Tibial artery (tissue), 4 donors: ENCODE results near the gene NECTIN1.

Experiments used
- DNase-seq, 2 donors: peaks; one replicate each; pipeline ENCODE4 v3.0.0-alpha.2; 2019
- H3K27ac ChIP-seq, 2 donors: fragments of 200-600 bp; sonication (generic) in 1 of 2; 1 replicate in 1 of 2; 2 replicates in 1 of 2; pipeline ENCODE4 v1.5.1; 2018 to 2019; ENCODE audit warnings: mild to moderate bottlenecking in 1 of 2
- H3K27me3 ChIP-seq, 2 donors: fragments of 200-600 bp; sonication (generic) in 1 of 2; one replicate each; pipeline versions ENCODE4 v1.5.1 to v1.6.0; 2016 to 2019
- H3K36me3 ChIP-seq, 3 donors: fragments of 200-600 bp; sonication (generic) in 2 of 3; one replicate each; pipeline ENCODE4 v1.5.1; 2016 to 2019; ENCODE audit warnings: mild to moderate bottlenecking in 2 of 3
- H3K4me1 ChIP-seq, 4 donors: fragments of 200-600 bp; sonication (generic) in 2 of 4; 1 replicate in 3 of 4; 2 replicates in 1 of 4; pipeline ENCODE4 v1.5.1; 2016 to 2019
- H3K4me3 ChIP-seq, 2 donors: fragments of 200-600 bp; sonication (generic) in 1 of 2; 1 replicate in 1 of 2; 2 replicates in 1 of 2; pipeline ENCODE4 v1.5.1; 2018 to 2019; ENCODE audit warnings: mild to moderate bottlenecking in 2 of 2
- H3K9me3 ChIP-seq, 3 donors: fragments of 200-600 bp; sonication (generic) in 1 of 3; one replicate each; pipeline ENCODE4 v1.5.1; 2016 to 2019
- intact Hi-C: fragments of 100-400 bp; cut with DNase I; formaldehyde crosslinking; loops from one replicate; pipeline ENCODE4 v1.15.0; 2023; ENCODE audit warnings: low total_unique reads
- TF ChIP-seq, protein P1 (sequence below), 2 experiments: fragments of 200-600 bp in 1 of 2; fragments of 450-650 bp in 1 of 2; IDR thresholded peaks; one replicate each; pipeline ENCODE4 v1.5.1; 2017 to 2019; ENCODE audit warnings: antibody characterized with exemption in 2 of 2, mild to moderate bottlenecking in 1 of 2, moderate library complexity in 1 of 2

NECTIN1 gene

DNA sequence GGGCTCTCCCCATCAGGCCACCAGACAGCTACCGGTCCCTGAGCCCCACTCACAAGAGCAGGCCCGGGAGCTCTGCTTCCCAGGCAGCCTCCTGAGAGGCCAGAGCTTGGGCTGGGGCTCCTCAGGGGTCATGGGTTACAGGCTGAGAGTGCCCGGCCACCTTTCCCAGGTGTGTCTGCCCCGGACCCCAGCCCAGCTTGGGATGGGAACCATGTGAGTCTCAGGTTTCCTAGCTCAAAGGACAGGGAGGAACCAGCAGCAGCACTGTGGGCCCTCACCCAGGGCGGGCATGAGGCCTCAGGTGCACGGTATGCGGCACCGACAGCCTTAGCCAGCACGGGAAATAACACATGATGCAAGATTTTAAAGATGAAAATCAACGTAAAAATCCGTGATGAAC lies 90.1 kb downstream of the NECTIN1 start:
- H3K27me3 ChIP-seq: peaks cover 0 to 34% of the 10 kb centered on the region in 2 donors

DNA sequence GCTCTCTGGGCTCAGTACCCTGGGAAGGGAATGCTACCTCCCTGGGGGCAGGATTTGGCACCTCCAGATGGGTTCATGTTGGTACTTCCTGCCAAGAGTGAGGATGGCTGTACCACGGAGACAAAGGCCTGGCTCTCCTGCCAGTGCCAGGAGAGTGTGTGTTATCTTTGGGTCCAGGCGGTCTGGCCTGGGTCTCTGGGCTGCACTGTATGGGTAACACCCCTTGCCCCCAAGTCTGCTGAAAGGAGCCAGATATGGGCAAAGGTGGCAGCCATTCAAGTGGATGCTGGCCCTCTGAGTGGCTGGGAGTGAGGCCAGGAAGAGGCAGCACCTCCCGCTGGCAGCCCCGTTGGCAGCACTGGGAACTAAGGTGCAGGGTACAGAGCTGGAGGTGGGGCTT lies 91.5 kb downstream of the NECTIN1 start:
- no peak overlapping the region for H3K4me3 ChIP-seq
- no peak overlapping the region for H3K27ac ChIP-seq
- TF ChIP-seq, protein P1, sequence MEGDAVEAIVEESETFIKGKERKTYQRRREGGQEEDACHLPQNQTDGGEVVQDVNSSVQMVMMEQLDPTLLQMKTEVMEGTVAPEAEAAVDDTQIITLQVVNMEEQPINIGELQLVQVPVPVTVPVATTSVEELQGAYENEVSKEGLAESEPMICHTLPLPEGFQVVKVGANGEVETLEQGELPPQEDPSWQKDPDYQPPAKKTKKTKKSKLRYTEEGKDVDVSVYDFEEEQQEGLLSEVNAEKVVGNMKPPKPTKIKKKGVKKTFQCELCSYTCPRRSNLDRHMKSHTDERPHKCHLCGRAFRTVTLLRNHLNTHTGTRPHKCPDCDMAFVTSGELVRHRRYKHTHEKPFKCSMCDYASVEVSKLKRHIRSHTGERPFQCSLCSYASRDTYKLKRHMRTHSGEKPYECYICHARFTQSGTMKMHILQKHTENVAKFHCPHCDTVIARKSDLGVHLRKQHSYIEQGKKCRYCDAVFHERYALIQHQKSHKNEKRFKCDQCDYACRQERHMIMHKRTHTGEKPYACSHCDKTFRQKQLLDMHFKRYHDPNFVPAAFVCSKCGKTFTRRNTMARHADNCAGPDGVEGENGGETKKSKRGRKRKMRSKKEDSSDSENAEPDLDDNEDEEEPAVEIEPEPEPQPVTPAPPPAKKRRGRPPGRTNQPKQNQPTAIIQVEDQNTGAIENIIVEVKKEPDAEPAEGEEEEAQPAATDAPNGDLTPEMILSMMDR (IDR thresholded peaks at IDR 0.05): no peak
- intact Hi-C loops: no loop called here
- no peaks in the 10 kb centered on the region for H3K4me1 ChIP-seq
- no peaks in the 10 kb centered on the region for H3K36me3 ChIP-seq
- no peak for DNase-seq
- no peaks in the 10 kb centered on the region for H3K9me3 ChIP-seq
- peaks cover 0 to 25% of the 10 kb centered on the region in 2 donors for H3K27me3 ChIP-seq

More for the DNA sequence above, 90.1 kb downstream of the NECTIN1 start:
- Histone ChIP-seq H3K4me3 (no peak overlapping the region), H3K27ac (no peak overlapping the region), H3K36me3 (no peaks in the 10 kb centered on the region), H3K9me3 (no peaks in the 10 kb centered on the region), H3K4me1 (no peaks in the 10 kb centered on the region)
- no peak for DNase-seq
- intact Hi-C loops: no loop called here
- TF ChIP-seq, protein P1 (IDR thresholded peaks at IDR 0.05): no peak

DNA sequence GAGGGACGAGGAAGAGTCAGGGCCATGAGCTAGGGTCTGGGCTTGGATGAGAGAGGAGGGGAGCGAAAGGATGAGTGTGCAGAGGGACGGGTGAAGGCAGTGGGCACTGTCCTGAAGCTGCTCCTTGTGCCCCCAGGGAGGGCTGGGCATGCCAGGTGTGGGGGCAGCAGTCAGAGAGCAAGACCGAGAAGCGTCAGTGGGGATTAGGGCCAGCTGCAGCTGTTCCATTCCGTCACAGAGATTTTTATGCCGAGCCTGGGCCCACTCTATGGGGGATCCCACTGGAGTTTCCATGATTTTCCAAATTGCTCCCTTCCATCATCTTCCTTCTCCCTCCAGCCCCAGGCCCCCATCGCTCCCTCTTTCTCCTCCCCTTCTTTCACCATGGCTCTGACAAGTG lies 93.2 kb downstream of the NECTIN1 start:
- H3K9me3 ChIP-seq: no peaks in the 10 kb centered on the region
- no peaks in the 10 kb centered on the region for H3K36me3 ChIP-seq
- H3K27ac ChIP-seq: no peak overlapping the region
- TF ChIP-seq, protein P1 (IDR thresholded peaks at IDR 0.05): no peak
- H3K4me1 ChIP-seq: no peaks in the 10 kb centered on the region
- DNase-seq: no peak
- H3K4me3 ChIP-seq: no peak overlapping the region
- peaks cover 0 to 25% of the 10 kb centered on the region in 2 donors for H3K27me3 ChIP-seq
- intact Hi-C loops: no loop called here

DNA sequence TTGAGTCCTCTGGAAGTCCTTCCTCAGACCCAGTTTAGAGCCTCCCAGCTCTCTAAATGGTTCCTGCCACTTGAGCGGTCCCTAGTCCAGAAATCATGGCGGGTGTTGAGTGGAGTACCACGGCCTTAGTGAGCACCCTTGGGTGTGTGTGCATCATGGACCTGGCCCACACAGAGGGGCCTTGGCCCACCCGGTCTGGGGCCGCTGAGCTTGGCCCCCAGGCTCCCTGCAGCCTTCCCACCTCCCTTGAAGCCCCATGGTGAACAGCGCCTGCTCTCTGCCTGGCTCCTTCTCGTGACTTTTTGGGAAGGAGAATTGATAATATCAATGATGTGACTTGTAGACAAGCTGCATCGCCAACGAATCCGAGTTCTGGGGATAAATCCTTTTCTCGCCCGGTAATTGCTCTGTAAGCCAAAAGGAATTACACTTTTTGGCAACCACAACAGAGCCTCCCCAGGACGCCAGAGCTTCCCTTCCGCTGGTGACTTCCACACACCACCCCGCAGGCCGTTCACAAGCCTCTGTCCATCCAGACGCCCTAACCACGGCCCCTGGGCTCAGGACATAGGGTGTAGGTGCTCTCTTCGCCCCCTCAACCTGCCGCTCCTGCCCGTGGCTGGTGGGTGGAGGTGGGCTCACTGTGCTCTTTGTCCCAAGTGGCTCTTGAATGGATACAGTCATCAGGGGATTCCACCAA lies 93.8 kb downstream of the NECTIN1 start:
- Histone ChIP-seq H3K27ac (no peak overlapping the region), H3K4me3 (no peak overlapping the region), H3K9me3 (no peaks in the 10 kb centered on the region), H3K27me3 (peaks cover 0 to 23% of the 10 kb centered on the region in 2 donors), H3K36me3 (no peaks in the 10 kb centered on the region), H3K4me1 (no peaks in the 10 kb centered on the region)
- no peak for DNase-seq
- TF ChIP-seq, protein P1 (IDR thresholded peaks at IDR 0.05): no peak
- intact Hi-C loops: no loop called here

DNA sequence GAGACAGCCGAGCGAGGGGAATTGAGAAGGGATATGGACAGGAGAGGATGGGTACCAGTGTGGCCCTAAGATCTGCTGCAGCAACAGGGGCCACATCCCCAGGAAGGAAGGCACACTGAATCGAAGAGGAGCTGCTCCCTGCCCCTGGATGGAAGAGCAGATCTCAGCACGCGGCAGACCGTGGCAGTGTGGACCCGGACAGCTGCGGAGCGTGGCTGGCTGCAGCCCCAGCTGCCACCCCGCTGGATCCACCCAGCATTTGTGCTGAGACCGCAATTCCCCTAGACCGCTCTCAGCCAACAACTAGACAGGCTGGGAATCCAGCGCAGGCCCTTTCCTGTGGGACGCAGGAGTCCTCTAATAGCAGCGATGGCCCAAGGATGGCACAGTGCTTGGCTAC lies 94.7 kb downstream of the NECTIN1 start:
- DNase-seq: no peak
- intact Hi-C loops: no loop called here

More for the DNA sequence above, 94.7 kb downstream of the NECTIN1 start:
- peaks cover 0 to 22% of the 10 kb centered on the region in 2 donors for H3K27me3 ChIP-seq
- H3K36me3 ChIP-seq: no peaks in the 10 kb centered on the region
- TF ChIP-seq, protein P1 (IDR thresholded peaks at IDR 0.05): no peak
- H3K4me1 ChIP-seq: no peaks in the 10 kb centered on the region
- no peak overlapping the region for H3K27ac ChIP-seq
- no peak overlapping the region for H3K4me3 ChIP-seq
- H3K9me3 ChIP-seq: no peaks in the 10 kb centered on the region
